T-helper 17 cell (primary cell): ENCODE results near the gene CD247. TPM values are rescaled to one million over a fixed set of nuclear protein-coding genes. Genes with fewer than 3 reads are reported as not detected.
A peak's percentile ranks its signal among the peaks of the same experiment; 100 is the strongest.

ENCODE experiments used
- ATAC-seq: fragments of 150-1000 bp; cut with Tn5 transposase; 2 replicates; pipeline ENCODE4 v1.10.0; 2021; ENCODE audit warnings: mild to moderate bottlenecking, moderate library complexity
- DNase-seq, 3 donors: peaks; one replicate each; pipeline versions ENCODE4 v3.0.0 to v3.0.0-alpha.2; 2020 to 2021
- H3K9me3 ChIP-seq: one replicate; pipeline ENCODE4 v1.7.0; 2013; ENCODE audit warnings: low read length, mild to moderate bottlenecking; ENCODE audit not compliant: control insufficient read depth, poor library complexity, severe bottlenecking
- H3K27ac Mint-ChIP-seq: one replicate; pipeline ENCODE4 v1.8.0; 2022; ENCODE audit warnings: mild to moderate bottlenecking, moderate library complexity, mixed read lengths
- H3K27me3 Mint-ChIP-seq: one replicate; pipeline ENCODE4 v1.8.0; 2022; ENCODE audit warnings: mixed read lengths
- H3K36me3 Mint-ChIP-seq: one replicate; pipeline ENCODE4 v1.8.0; 2022; ENCODE audit warnings: low read depth, mixed read lengths
- H3K4me1 Mint-ChIP-seq: one replicate; pipeline ENCODE4 v1.8.0; 2022; ENCODE audit warnings: mild to moderate bottlenecking, mixed read lengths
- H3K4me3 Mint-ChIP-seq: one replicate; pipeline ENCODE4 v1.8.0; 2022; ENCODE audit warnings: mild to moderate bottlenecking, moderate library complexity, mixed read lengths
- total RNA-seq, 4 donors: library from RNA in 2 of 4; stranded (reverse) in 2 of 4; gene quantifications; one replicate each; pipeline ENCODE4 v1.2.3 and lab custom pipeline; 2022 to 2026

CD247 gene
- total RNA-seq, 2 donors from 2014 or later = 265 to 295 TPM

DNA sequence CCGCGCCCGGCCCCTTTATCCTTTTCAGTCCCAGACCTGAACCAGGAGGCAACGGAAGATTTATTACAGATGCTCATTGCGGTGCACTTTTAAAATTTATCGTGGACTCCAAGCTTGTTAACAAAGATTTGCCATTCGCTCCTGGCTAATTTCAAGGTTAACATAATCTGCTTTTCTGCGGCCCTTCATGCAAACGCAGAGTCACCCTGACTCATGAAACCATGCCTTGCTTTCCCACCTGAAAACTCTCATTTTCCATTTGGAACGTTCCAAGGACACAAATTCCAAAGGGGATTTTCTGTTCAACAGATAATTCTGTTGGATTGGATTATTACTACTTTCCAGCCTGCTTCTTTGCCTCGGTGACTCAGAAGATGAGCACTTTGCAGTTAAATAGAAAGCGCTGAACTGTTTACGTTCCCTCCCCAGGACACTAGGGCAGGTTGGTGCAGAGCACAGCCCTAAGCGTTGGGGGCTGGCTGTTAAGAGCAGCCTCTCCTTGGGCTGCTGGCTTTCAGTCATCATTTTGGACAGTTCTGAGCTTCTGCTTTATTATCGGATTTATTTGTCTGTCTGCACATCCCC, 51.1 kb downstream of the CD247 start:
- no peaks in the 10 kb centered on the region for H3K9me3 ChIP-seq
- H3K27ac Mint-ChIP-seq = peak overlapping the region; percentile 83
- DNase-seq = no peak
- peak; percentile 24 for ATAC-seq
- peak overlapping the region; percentile 3 for H3K4me3 Mint-ChIP-seq
- H3K27me3 Mint-ChIP-seq = no peaks in the 10 kb centered on the region
- H3K4me1 Mint-ChIP-seq = peaks cover 40% of the 10 kb centered on the region
- no peaks in the 10 kb centered on the region for H3K36me3 Mint-ChIP-seq

DNA sequence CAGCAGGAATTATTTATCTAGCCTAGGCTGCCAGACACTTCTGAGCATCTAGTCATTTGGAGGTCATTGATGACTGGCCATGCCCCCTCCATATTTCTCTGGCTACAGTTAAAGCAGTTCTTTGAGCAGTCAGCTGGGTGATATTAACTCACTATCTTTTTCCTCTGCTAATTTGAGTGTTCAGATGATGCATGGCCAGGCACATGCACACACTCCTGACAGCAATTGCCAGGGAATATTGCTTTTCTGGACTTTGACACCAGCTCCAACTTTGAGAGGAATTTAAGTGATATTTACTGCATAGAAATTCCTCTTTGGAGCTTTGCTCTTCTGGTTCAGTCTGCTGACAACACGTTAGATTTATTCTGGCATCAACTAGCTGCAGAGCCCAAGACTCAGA, 52.6 kb downstream of the CD247 start:
- no peaks in the 10 kb centered on the region for H3K9me3 ChIP-seq
- Mint-ChIP-seq H3K36me3 (no peaks in the 10 kb centered on the region), H3K4me3 (no peak overlapping the region), H3K4me1 (peaks cover 44% of the 10 kb centered on the region), H3K27ac (peak overlapping the region; percentile 97), H3K27me3 (no peaks in the 10 kb centered on the region)
- DNase-seq = no peak
- no peak for ATAC-seq

DNA sequence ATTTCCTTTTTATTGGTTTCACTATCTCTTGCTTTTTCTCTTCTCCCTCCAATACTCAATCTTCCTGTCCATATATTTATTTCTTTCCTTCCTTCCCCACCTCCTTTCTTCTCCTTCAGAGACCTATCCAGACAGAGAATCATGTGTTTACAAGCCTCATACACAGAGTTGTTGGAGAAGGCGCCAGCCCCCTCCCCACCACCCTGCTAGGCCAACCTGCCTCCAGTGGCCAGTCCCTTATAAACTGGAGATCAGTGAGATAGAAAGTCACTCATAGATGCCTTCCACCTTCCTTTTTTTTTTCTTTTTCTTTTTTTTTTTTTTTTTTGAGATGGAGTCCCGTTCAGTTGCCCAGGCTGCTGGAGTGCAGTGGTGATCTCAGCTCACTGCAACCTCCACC, 53.3 kb downstream of the CD247 start:
- ATAC-seq = no peak
- Mint-ChIP-seq H3K4me3 (peak overlapping the region; percentile 71), H3K36me3 (no peaks in the 10 kb centered on the region)

GRCh38 chr1:167463875-167464575, 54.3 kb downstream of the CD247 start:
- peak overlapping the region; percentile 97 for H3K27ac Mint-ChIP-seq
- H3K4me3 Mint-ChIP-seq = no peak overlapping the region
- H3K9me3 ChIP-seq = no peaks in the 10 kb centered on the region
- DNase-seq (no peak), ATAC-seq (no peak)
- H3K4me1 Mint-ChIP-seq = peaks cover 42% of the 10 kb centered on the region
- H3K27me3 Mint-ChIP-seq = no peaks in the 10 kb centered on the region
- H3K36me3 Mint-ChIP-seq = no peaks in the 10 kb centered on the region

More for the DNA sequence above, 53.3 kb downstream of the CD247 start:
- peak overlapping the region; percentile 97 for H3K27ac Mint-ChIP-seq
- no peaks in the 10 kb centered on the region for H3K9me3 ChIP-seq
- no peak for DNase-seq
- H3K4me1 Mint-ChIP-seq = peaks cover 44% of the 10 kb centered on the region
- H3K27me3 Mint-ChIP-seq = no peaks in the 10 kb centered on the region

DNA sequence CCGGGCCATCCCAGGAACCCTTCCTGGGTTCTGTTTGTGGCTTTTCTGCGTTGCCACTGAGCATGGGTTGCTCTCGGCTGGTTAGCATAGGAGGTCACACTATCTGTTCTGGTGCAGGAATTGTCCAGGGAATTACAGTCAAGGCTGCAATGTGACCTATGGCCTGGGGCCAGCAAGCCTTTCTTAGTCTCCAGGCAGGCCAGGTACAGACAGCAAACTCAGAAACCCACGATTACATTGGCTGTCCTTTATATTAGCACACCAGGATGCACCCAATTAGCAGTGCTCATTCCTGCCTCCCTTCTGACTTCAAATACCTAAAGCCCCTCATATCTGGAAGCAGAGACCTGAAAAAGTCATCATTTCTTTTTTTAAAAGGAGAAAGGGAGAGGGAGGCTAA, 55.2 kb downstream of the CD247 start:
- no peak for ATAC-seq
- H3K9me3 ChIP-seq = no peaks in the 10 kb centered on the region
- Mint-ChIP-seq H3K27ac (peak overlapping the region; percentile 97), H3K4me3 (peak overlapping the region; percentile 55), H3K4me1 (peaks cover 39% of the 10 kb centered on the region), H3K36me3 (no peaks in the 10 kb centered on the region), H3K27me3 (no peaks in the 10 kb centered on the region)
- DNase-seq = no peak

DNA sequence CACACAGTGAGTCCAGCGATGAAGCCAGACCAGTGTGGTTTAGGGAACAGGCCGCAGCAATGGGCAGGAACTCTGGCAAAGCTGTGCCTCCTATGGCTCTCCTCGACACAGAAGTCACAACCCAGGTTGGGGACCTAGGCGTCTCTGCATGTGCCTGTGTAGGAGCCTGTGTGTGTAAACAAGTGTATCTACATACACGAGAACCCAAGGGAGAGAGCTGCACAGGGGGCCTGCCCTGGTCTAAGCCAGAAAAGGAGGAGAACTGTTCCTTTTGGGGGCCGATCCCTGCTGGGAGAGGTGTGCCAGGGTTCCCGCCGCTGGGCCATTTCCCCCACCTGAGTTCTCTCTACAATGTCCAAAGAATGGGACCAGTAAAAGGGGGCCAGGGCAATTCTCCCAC, 56.0 kb downstream of the CD247 start:
- H3K36me3 Mint-ChIP-seq = no peaks in the 10 kb centered on the region

GRCh38 chr1:167460836-167461235, 57.5 kb downstream of the CD247 start:
- Mint-ChIP-seq H3K27me3 (no peaks in the 10 kb centered on the region), H3K4me3 (no peak overlapping the region), H3K36me3 (no peaks in the 10 kb centered on the region), H3K27ac (peak overlapping the region; percentile 97), H3K4me1 (peaks cover 48% of the 10 kb centered on the region)
- DNase-seq (peak in 1 of 3 donors; percentile 37), ATAC-seq (peak; percentile 67)
- H3K9me3 ChIP-seq = no peaks in the 10 kb centered on the region

More for the DNA sequence above, 56.0 kb downstream of the CD247 start:
- peak overlapping the region; percentile 97 for H3K27ac Mint-ChIP-seq
- no peaks in the 10 kb centered on the region for H3K9me3 ChIP-seq
- DNase-seq (no peak), ATAC-seq (no peak)
- peaks cover 38% of the 10 kb centered on the region for H3K4me1 Mint-ChIP-seq
- H3K27me3 Mint-ChIP-seq = no peaks in the 10 kb centered on the region
- H3K4me3 Mint-ChIP-seq = peak overlapping the region; percentile 55

DNA sequence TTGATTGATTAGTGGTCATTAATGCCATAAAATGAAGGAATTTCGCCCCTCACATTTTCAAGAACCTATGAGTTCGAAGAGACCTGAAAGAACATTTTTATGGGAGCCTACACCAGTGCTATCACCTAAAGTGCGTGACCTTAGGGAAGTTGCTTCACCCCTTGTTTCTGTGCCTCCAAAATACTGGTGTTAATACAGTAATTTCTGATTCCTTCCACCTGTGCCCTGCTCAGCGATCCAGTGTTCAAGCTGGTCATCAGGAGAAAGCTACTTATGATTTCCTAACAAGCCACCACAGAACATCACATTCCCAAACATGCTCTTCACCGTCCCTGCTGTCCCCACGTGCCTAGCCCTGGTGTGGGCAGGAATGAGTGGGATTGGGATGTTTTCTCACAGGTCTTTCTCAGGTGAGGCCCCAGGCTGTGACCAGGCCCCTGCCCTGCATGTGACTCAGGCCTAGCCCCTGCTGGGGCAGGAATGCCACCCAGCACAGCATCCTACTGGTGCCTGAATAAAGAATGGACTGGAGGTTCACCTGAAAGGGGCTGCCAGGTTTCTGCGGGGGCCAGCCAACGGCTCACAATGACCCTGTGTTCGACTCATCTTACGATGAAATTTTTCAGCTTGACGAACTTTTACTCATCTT, 60.3 kb downstream of the CD247 start:
- Mint-ChIP-seq H3K27ac (peak overlapping the region; percentile 97), H3K4me1 (peaks cover 37% of the 10 kb centered on the region), H3K4me3 (peak overlapping the region; percentile 46), H3K27me3 (no peaks in the 10 kb centered on the region), H3K36me3 (no peaks in the 10 kb centered on the region)
- no peak for ATAC-seq
- DNase-seq = no peak
- no peaks in the 10 kb centered on the region for H3K9me3 ChIP-seq

DNA sequence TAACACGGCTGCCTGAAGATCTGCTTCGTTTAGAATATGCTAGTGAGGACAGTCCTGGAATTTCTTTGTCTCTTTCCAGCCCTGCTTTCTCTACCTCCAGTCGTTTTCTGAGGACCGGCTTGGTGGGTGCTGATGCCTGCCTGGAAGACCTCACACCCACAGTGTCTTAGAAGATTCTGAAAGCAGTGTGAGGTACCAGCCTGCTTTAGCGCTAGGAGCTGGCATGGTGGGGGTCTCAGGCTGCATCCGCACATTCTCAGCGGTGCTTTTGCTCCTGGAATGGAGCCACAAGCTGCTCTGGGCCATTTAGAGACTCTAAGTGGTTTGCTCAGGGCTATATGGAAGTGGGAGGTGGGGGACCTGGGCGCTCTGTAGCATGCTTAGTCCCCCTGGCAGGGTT, 61.4 kb downstream of the CD247 start:
- Mint-ChIP-seq H3K36me3 (no peaks in the 10 kb centered on the region), H3K4me3 (peak overlapping the region; percentile 91), H3K4me1 (peaks cover 40% of the 10 kb centered on the region), H3K27me3 (no peaks in the 10 kb centered on the region), H3K27ac (peak overlapping the region; percentile 97)
- no peaks in the 10 kb centered on the region for H3K9me3 ChIP-seq
- ATAC-seq (no peak), DNase-seq (no peak)

- H3K36me3 Mint-ChIP-seq = no peaks in the 10 kb centered on the region
- ATAC-seq = no peak
- peak overlapping the region; percentile 97 for H3K27ac Mint-ChIP-seq
- H3K27me3 Mint-ChIP-seq = no peaks in the 10 kb centered on the region
- peak overlapping the region; percentile 91 for H3K4me3 Mint-ChIP-seq
- peaks cover 40% of the 10 kb centered on the region for H3K4me1 Mint-ChIP-seq
- DNase-seq = no peak
- H3K9me3 ChIP-seq = no peaks in the 10 kb centered on the region
Observed at GRCh38 chr1:167456524-167456923, 61.8 kb downstream of the CD247 start.

DNA sequence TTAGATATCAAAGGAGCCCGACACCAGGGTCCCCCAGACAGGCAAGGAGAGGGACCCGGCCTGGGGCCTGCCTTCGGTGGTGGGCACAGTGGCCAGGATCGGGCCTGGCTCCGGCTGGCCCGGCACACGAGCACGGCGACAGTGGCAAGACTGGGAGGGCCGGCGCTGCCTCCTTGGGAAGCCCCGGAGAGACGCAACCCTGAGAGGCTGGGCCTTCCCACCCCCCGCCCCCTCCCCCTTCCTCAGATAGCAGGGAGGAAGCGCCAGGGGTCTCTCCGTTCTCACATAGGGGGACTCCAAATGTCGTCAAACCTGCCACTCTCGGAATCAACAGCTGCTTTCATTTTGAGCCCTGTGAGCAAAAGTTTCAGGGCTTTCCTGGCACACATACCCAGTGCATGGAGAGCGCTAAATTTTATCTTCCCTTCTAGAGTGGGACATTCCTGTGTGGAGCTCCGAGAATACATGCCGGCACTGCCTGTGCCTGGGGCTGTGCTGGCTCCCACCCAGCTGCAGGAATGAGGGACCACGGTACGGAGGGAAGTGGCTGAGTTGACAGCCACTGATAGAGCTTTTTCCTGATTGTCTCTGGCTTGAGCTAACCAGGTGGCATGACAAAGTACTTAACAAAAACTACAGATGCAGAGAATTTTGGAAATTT, 62.4 kb downstream of the CD247 start:
- ATAC-seq (peak; percentile 54), DNase-seq (peak in 2 of 3 donors; percentile 51 to 63)
- peaks cover under 1% of the 10 kb centered on the region for H3K36me3 Mint-ChIP-seq
- peaks cover 42% of the 10 kb centered on the region for H3K4me1 Mint-ChIP-seq
- no peaks in the 10 kb centered on the region for H3K9me3 ChIP-seq
- peak overlapping the region; percentile 97 for H3K27ac Mint-ChIP-seq
- H3K4me3 Mint-ChIP-seq = peak overlapping the region; percentile 91
- no peaks in the 10 kb centered on the region for H3K27me3 Mint-ChIP-seq

DNA sequence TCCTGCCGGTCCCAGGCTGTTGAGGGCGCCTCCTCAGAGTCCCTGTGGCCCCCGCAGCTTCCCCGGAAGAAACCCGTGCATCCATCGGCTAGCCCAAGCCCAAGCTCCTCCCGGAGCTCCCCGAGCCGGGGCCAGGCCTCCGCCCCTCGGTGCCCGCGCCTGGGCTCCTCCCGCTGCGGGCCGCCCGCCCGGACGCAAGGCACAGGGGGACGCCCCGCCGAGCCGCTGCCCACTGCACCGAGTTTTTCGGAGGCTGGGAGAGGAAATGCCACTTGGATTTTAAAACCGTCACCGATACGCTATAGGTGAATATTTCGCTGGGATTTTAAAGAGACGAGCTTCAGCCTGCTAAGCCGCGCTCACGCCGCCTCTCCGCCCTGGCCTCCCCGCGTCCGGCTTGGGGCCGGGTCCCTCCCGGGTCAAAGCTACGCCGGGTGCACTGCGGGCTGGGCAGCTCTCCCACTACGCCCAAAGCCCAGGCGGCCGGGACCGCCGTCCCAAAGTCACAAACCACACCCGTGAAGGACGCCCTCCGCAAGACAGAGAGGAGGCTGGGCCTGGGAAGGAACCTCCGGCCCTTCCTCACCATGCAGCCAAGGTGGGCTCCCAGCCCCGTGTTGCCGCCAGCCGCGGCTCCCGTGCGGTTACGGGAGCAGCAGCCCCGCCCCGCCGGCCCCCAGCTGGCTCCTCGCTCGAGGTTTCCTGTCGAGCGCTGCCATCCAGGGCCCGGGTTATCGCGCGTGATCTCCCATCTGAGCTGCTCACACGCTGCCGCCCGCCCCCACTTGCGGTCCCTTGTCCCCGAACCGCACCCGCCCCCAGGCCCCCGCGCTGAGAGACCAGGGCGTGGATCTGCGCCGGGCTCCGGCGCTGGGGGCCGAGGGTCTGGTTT, 63.2 kb downstream of the CD247 start:
- no peaks in the 10 kb centered on the region for H3K9me3 ChIP-seq
- DNase-seq (peak; percentile 72 to 83 (median 80)), ATAC-seq (peak; percentile 77)
- Mint-ChIP-seq H3K4me3 (peak overlapping the region; percentile 91), H3K36me3 (peaks cover 2% of the 10 kb centered on the region), H3K27ac (peak overlapping the region; percentile 97), H3K27me3 (no peaks in the 10 kb centered on the region), H3K4me1 (peaks cover 48% of the 10 kb centered on the region)
